KMS-11 (cell line): Measurements from ENCODE around the gene SSTR3.
A peak's percentile ranks its signal among the peaks of the same experiment; 100 is the strongest.
"Not testable (repeated sequence)": the region's sequence is repeated elsewhere in the genome, so short reads cannot be mapped to it uniquely, and the experiment has no call there.

Source experiments
- H2AFZ ChIP-seq: fragments of 200-600 bp; sonication (generic); 2 replicates; pipeline ENCODE4 v1.6.1; 2016; ENCODE audit warnings: antibody characterized with exemption, mixed run types, low read depth
- H3K27ac ChIP-seq: fragments of 200-600 bp; sonication (generic); 2 replicates; pipeline ENCODE4 v1.6.1; 2016; ENCODE audit warnings: mild to moderate bottlenecking, mixed run types
- H3K27me3 ChIP-seq: fragments of 200-600 bp; sonication (generic); 2 replicates; pipeline ENCODE4 v1.6.1; 2017; ENCODE audit warnings: mild to moderate bottlenecking, low read depth, mixed run types, moderate library complexity; ENCODE audit not compliant: insufficient read depth
- H3K36me3 ChIP-seq: fragments of 200-600 bp; sonication (generic); 2 replicates; pipeline ENCODE4 v1.6.1; 2017; ENCODE audit warnings: mild to moderate bottlenecking, mixed run types; ENCODE audit not compliant: insufficient read depth
- H3K4me1 ChIP-seq: fragments of 200-600 bp; sonication (generic); 2 replicates; pipeline ENCODE4 v1.6.1; 2016; ENCODE audit warnings: mild to moderate bottlenecking, low read depth, mixed run types; ENCODE audit not compliant: poor library complexity, severe bottlenecking
- H3K4me2 ChIP-seq: fragments of 200-600 bp; sonication (generic); 2 replicates; pipeline ENCODE4 v1.7.0; 2016; ENCODE audit warnings: mild to moderate bottlenecking, mixed run types
- H3K4me3 ChIP-seq: fragments of 200-600 bp; sonication (generic); IDR thresholded peaks from 2 replicates; pipeline ENCODE4 v1.6.1; 2017; ENCODE audit warnings: low read depth, low read length, mixed read lengths; ENCODE audit not compliant: insufficient read depth
- H3K79me2 ChIP-seq: fragments of 200-600 bp; sonication (generic); 2 replicates; pipeline ENCODE4 v1.6.1; 2016; ENCODE audit warnings: low read depth, mixed run types; ENCODE audit not compliant: insufficient read depth
- H3K9ac ChIP-seq: fragments of 200-600 bp; sonication (generic); 2 replicates; pipeline ENCODE4 v1.6.1; 2016; ENCODE audit warnings: mild to moderate bottlenecking, mixed run types
- H4K20me1 ChIP-seq: fragments of 200-600 bp; sonication (generic); 2 replicates; pipeline ENCODE4 v1.6.1; 2016; ENCODE audit warnings: mild to moderate bottlenecking, mixed run types; ENCODE audit not compliant: insufficient read depth
- TF ChIP-seq, protein P1 (sequence below): fragments of 200-600 bp; sonication (generic); conservative IDR thresholded peaks from 2 replicates; pipeline ENCODE4 v1.6.1; 2017; ENCODE audit warnings: low read depth, mild to moderate bottlenecking, antibody characterized with exemption, low read length, moderate library complexity, mixed read lengths

The SSTR3 gene

DNA sequence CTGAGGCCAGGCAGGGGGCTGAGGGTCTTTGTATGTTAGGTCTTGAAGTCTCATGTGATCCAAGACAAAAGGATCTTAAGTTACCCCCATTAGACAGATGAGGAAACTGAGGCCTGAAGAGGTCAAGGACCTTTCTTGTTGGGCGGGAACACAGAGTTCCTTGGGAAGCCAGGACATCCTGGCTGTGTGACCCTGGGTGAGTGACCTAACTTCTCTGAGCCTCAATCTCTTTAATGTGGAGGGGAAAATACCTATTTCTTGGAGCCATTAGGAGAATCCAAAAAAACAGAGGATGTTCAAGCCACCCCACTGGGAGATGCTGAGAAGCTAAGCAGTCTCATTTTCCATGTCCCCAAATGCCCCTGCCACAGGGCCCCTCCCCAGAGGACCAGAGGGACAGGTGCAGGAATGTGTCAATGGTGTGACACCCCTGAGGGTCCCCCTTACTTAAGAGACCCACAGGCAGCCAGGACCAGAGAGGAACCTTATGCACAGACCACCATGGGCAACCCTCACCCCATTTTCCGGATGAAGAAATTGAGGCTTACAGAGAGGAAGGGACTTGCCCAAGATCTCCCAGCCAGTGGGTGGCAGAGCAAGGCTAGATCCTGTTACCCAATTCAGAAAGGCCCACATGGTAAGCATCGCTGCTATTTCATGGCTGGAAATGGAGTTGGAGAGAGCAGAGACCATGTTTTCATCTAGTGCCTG lies 23.8 kb upstream of the SSTR3 start:
- peaks cover 58% of the 10 kb centered on the region for H3K4me1 ChIP-seq
- no peak overlapping the region for H3K9ac ChIP-seq
- no peaks in the 10 kb centered on the region for H3K27me3 ChIP-seq
- H2AFZ ChIP-seq: no peak overlapping the region
- H3K27ac ChIP-seq: peak overlapping the region; percentile 3; the same call in 1 of the 2 replicates
- no peaks in the 10 kb centered on the region for H3K36me3 ChIP-seq
- TF ChIP-seq, protein P1, sequence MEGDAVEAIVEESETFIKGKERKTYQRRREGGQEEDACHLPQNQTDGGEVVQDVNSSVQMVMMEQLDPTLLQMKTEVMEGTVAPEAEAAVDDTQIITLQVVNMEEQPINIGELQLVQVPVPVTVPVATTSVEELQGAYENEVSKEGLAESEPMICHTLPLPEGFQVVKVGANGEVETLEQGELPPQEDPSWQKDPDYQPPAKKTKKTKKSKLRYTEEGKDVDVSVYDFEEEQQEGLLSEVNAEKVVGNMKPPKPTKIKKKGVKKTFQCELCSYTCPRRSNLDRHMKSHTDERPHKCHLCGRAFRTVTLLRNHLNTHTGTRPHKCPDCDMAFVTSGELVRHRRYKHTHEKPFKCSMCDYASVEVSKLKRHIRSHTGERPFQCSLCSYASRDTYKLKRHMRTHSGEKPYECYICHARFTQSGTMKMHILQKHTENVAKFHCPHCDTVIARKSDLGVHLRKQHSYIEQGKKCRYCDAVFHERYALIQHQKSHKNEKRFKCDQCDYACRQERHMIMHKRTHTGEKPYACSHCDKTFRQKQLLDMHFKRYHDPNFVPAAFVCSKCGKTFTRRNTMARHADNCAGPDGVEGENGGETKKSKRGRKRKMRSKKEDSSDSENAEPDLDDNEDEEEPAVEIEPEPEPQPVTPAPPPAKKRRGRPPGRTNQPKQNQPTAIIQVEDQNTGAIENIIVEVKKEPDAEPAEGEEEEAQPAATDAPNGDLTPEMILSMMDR: no peak
- H3K4me3 ChIP-seq: no peak overlapping the region
- peaks cover 21% of the 10 kb centered on the region for H3K79me2 ChIP-seq
- no peak overlapping the region for H3K4me2 ChIP-seq
- H4K20me1 ChIP-seq: no peaks in the 10 kb centered on the region

DNA sequence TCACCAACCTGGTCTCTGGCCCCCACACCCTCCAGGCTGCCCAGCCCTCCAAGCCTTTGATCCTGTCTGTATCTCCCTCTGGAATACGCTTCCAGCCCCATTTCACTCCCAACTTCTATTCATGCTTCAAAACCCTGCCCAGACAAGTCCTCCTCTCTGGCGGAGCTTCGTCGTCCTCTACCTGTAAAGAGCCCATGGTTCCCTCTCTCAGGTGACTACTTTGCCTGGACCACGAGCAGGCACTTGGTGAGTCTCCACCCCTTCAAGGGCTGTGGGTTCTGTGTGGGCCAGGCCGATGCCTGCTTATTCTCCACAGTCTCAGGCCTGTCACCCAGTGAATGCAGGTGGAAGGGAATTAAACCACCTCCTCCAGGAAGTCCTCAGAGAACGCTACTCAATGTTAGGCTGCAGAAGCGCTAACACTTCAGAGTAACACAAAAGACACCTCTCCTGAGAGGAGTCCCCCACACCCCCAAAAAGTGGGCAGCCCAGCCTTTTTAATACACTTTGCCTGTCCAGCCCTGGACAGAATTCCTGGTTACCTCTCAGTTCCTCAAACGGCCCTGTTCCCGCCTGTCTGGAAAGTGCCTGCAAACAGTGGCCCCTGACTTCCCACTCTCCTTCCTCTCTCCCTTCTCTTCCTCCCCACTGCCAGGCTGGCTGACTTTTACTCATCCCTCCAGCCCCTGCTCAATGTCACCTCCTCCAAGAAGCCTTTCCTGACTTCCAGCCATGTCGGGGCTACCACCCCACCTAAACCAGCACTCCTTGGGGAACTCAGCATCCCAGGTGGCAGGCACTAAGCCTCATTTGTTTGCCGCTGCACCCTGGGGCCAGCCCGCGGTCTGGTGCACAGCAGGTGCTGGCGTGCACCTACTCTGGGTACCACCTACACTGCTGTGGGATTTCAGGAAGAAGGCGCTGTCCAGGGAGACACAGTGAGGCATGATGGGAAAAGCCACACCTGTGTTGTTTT lies 22.7 kb upstream of the SSTR3 start:
- H3K27me3 ChIP-seq: no peaks in the 10 kb centered on the region
- H4K20me1 ChIP-seq: no peaks in the 10 kb centered on the region
- TF ChIP-seq, protein P1: no peak
- peak overlapping the region; percentile 3; the same call in 1 of the 2 replicates for H3K27ac ChIP-seq
- H3K79me2 ChIP-seq: peaks cover 21% of the 10 kb centered on the region
- H3K4me2 ChIP-seq: no peak overlapping the region
- H3K36me3 ChIP-seq: no peaks in the 10 kb centered on the region
- H3K4me1 ChIP-seq: peaks cover 67% of the 10 kb centered on the region
- H3K9ac ChIP-seq: no peak overlapping the region
- no peak overlapping the region for H2AFZ ChIP-seq
- H3K4me3 ChIP-seq: no peak overlapping the region

DNA sequence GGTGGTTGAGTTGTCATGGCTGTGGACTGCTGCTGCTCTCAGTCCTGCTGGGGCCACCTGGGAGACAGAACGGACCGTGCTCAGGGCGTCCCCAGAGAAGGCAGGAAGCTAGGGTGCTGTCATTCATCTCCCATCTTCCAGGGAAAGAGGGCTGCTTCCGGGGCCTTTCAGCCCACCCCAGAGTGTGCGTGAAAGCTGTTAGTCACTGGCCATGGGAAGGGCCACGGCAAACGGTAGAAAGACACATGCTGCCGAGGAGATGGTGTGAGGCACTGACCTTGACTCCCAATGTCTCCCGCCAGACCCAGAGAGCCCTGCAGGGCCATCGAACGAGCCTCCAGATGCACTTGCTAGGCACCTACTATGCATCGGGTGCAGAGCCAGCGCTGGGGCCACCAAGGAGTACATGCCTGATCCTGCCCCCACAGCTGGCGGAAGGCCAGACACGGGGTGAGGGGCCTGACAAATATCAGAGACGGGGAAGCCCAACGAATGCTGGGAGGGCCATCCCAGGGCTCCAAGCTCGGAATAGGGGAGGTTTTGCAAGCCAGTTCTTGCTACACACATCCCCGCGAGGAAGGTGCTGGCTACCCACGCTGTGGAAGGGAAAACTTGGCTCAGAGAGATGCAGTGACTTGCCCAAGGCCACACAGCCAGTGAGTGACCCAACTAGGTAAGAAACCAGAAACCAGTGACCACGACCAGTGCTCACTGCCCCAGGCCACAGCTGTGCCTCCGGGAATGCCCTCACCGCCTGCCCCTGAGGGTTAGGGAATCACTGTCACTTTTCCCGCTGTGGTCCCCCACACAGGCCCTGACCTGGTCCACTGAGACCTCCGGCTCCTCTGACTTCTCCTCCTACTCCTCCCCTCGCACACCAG lies 21.7 kb upstream of the SSTR3 start:
- H3K27ac ChIP-seq: no peak overlapping the region; the same call in 1 of the 2 replicates
- no peaks in the 10 kb centered on the region for H3K36me3 ChIP-seq
- no peak overlapping the region for H2AFZ ChIP-seq
- peaks cover 77% of the 10 kb centered on the region for H3K4me1 ChIP-seq
- no peak overlapping the region for H3K4me2 ChIP-seq
- H3K9ac ChIP-seq: no peak overlapping the region
- no peaks in the 10 kb centered on the region for H3K27me3 ChIP-seq
- H4K20me1 ChIP-seq: no peaks in the 10 kb centered on the region
- H3K4me3 ChIP-seq: no peak overlapping the region
- H3K79me2 ChIP-seq: peaks cover 29% of the 10 kb centered on the region
- TF ChIP-seq, protein P1: no peak

DNA sequence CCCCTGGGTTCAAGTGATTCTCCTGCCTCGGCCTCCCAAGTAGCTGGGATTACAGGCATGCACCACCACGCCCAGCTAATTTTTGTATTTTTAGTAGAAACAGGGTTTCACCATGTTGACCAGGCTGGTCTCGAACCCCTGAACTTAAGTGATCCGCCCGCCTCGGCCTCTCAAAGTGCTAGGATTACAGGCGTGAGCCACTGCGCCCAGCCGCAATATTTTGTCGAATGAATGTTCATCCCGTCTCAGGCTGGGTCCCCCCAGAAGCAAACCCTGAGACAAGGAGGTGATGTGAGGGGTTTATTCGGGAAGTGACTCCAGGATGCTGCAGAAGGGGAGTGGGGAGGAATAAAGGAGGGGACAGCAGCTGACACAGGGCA lies 21.1 kb upstream of the SSTR3 start:
- not testable (repeated sequence) for H4K20me1 ChIP-seq, H3K36me3 ChIP-seq, H3K9ac ChIP-seq, H3K27me3 ChIP-seq, H3K4me3 ChIP-seq, H2AFZ ChIP-seq
- Histone ChIP-seq H3K79me2 (peaks cover 32% of the 10 kb centered on the region), H3K4me1 (peaks cover 83% of the 10 kb centered on the region), H3K4me2 (0 out of 2 replicates have a peak overlapping the region, but pooled peaks have one; percentile 29), H3K27ac (peak overlapping the region; percentile 98; the same call in 1 of the 2 replicates)
